C4-2B (cell line): Measurements from ENCODE around the gene ZC3H12C.

ENCODE experiments used
- CTCF ChIP-seq: fragments of 450-650 bp; conservative IDR thresholded peaks from 2 replicates; pipeline ENCODE4 v1.5.1; 2017; ENCODE audit warnings: mild to moderate bottlenecking
- ZFX ChIP-seq: fragments of 450-650 bp; IDR thresholded peaks from 2 replicates; pipeline ENCODE4 v1.6.1; 2017

DNA sequence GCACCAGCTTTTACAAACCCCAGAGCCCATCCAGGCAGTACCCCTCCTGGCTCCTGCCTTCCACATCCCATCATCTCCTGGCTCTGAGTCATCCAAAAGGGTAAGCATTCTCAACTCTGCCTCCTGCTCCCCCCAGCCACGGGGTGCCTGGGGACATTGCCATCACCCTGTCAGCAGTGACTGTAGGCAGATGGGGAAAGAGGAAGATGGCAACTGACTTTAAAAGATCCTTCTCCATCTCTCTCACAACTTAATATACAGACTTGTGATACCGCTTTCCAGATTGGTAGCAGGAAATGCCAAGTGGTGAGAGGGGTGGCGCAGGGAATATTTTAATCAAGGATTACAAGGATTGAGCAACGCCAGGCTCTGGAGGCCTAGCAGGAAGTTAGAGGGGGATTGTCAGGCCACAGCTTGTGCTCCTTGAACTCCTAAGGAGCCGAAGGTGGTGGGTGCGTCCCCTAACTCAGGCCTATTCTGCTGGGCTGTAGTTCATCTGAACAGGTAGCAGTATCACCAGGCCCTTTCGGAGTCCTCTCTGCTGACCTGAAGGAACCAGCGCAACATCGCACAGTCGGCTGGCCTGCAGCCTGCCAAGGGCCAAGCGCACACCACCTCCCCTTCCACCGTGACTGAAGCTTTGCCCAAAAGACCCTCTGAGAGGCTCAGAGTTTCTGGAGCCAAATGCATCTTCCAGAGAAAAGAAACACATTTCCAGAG is 83.3 kb downstream of the ZC3H12C start:
- TF ChIP-seq CTCF, result no peak
- no peak for TF ChIP-seq ZFX
